GM11168 (cell line): Measurements from ENCODE around the gene TRAPPC3L.

ENCODE experiments used
- in situ Hi-C: fragments of 300-500 bp; cut with MboI; formaldehyde crosslinking; loops from one replicate; pipeline ENCODE4 v1.12.0; 2022; ENCODE audit warnings: low sequenced_read_pairs; ENCODE audit not compliant: unreplicated experiment

The TRAPPC3L gene

GRCh38 chr6:116472706-116473105 lies 72.8 kb downstream of the TRAPPC3L start:
- in situ Hi-C loops: no loop called here

- in situ Hi-C loops: no loop called here
These were observed 74.0 kb downstream of the TRAPPC3L start for GRCh38 chr6:116471531-116471930.

DNA sequence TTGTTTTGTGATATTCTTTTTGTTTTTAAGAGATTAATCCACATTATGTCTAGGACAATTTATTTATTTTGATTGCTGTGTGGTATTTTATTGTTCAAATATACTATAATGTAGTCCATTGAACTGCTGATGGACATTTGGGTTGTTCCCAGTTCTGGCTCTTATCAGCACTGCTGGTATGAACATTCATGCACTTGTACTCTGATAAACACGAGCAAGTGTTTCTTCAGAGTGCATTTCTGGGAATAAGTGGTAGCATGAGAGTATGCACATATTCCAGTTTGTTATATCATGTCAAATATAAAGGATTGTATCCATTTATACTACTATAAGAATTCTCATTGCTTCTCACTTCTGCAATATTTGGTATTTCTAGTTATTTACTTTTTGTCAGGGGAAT lies 77.2 kb downstream of the TRAPPC3L start:
- in situ Hi-C loops: no loop called here

GRCh38 chr6:116467514-116467913 lies 78.0 kb downstream of the TRAPPC3L start:
- in situ Hi-C loops: no loop called here

DNA sequence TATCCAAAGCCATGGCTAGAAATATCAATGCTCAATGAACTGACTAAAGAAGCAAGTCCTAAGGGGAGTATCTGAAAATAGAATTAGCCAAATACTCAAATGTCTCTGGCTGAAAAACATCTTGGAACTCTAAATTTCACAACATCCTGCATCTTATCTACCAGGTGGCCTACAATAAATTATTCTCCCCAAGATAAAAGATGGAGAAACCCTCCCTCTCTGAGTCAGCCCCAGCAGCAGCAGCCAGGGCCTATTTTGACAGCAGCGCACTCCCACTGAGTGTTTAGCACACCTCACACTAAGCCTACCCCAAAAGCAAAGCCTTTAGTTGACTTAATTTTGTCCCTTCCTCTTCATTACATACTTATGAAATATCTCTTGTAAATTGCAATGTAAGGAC lies 78.4 kb downstream of the TRAPPC3L start:
- in situ Hi-C loops: no loop called here

- in situ Hi-C loops: no loop called here
These were observed 80.2 kb downstream of the TRAPPC3L start for GRCh38 chr6:116465246-116465645.

DNA sequence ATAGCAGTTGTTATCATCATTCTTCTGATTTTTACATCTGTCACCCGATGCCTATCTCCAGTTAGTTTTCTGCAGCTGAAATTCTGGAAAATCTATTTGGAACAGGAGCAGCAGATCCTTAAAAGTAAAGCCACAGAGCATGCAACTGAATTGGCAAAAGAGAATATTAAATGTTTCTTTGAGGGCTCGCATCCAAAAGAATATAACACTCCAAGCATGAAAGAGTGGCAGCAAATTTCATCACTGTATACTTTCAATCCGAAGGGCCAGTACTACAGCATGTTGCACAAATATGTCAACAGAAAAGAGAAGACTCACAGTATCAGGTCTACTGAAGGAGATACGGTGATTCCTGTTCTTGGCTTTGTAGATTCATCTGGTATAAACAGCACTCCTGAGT lies 82.2 kb downstream of the TRAPPC3L start:
- in situ Hi-C loops: no loop called here

DNA sequence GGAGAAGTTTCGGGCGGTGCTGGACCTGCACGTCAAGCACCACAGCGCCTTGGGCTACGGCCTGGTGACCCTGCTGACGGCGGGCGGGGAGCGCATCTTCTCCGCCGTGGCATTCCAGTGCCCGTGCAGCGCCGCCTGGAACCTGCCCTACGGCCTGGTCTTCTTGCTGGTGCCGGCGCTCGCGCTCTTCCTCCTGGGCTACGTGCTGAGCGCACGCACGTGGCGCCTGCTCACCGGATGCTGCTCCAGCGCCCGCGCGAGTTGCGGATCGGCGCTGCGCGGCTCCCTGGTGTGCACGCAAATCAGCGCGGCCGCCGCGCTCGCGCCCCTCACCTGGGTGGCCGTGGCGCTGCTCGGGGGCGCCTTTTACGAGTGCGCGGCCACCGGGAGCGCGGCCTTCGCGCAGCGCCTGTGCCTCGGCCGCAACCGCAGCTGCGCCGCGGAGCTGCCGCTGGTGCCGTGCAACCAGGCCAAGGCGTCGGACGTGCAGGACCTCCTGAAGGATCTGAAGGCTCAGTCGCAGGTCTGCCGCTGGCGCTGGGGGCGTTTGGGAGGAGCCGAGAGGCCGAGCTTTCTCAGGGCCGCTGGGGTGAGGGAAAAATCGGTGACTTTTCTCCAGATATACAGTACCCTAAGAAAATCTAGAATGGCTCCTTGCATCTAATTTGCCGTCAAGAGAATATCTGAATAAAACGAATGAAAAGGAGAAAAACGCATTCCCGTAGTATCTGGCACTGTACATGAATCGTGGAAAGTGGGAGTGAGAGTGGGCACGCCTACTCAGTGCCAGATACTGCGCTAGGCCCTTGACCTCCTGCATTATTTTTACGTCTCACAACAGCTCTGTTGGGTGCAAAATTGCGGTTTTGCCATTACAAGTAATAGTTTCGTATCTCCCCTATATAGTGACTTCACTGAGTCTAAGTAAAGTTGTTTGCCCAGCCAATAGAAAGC lies 83.3 kb downstream of the TRAPPC3L start:
- in situ Hi-C loops: no loop called here

DNA sequence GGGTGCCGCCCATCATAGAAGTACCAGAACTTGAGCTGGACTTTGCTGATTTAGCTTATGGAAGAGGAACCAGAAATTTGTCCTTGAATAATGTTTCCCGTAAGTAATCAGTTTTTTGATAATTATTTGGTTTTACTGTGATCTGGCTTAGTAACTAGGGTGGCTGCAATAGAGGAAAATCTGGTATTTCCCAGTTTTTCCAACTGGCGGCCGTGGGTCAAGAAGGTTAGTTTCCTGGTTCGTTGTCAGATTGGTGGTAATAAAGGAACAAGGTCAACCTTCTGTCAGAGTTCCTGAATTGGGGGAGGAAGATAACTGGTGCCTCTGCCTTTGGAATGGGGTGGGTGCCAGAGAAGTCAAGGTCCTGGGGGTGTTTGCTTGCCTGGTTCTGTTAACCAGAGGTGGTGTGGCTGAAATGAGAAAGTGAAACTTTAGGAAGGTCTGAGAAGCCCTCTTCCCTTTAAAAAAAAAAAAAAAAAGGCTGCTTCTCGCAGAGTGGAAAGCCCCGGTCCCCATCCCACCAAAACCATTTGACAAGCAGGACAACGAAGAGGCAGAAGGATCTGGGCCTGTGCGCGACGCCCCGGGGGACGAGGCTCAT lies 84.1 kb downstream of the TRAPPC3L start, which contains the start of gene CALHM6:
CALHM6 (plus strand) TSS at position 45 of the 601 bp plus-strand sequence; CDS start at position 600, 555 bp downstream.
- in situ Hi-C loops: no loop called here

GRCh38 chr6:116459927-116460326 lies 85.6 kb downstream of the TRAPPC3L start:
- in situ Hi-C loops: no loop called here

- in situ Hi-C loops: no loop called here
These were observed 87.2 kb downstream of the TRAPPC3L start for GRCh38 chr6:116458264-116458663.

DNA sequence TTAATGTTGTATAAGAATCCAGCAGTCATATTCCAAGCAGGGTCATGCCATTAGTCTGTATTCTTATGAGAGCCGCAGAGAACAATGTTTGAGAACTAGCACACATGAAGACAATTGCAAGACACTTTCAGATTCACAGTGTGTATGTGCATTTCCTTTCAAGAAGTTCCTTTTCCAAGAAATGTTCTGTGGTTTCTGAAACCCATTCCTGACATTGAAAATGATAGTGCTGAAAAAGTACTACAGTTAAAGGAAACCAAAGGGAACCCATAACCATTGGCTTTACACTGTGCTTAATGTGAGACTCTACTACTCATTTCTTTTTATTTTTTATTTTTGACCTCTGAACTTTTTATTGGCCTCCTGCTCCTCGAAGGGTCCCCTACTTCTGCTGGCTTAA lies 88.6 kb downstream of the TRAPPC3L start:
- in situ Hi-C loops: no loop called here

- in situ Hi-C loops: no loop called here
These were observed 89.4 kb downstream of the TRAPPC3L start for GRCh38 chr6:116456106-116456505.

- in situ Hi-C loops: no loop called here
These were observed 93.0 kb downstream of the TRAPPC3L start for GRCh38 chr6:116452531-116452930.

DNA sequence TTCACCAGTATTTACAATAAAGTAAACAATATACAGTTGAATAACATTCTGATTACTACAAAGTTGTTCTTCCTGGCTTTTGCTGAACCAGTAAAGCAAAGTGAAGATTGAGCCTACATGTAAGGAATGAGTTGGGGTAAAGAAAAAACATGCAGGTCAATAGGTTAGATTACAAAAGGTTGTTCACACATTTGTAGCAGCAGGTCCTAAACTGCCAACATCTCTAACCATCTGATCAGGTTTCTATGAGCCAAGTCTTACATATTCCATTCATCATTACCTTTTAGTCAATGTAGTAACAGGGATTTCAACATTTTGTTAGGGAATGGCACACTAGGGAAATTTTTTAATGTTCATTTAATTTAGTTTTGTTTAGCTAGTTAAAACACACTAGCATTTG lies 93.6 kb downstream of the TRAPPC3L start:
- in situ Hi-C loops: no loop called here

DNA sequence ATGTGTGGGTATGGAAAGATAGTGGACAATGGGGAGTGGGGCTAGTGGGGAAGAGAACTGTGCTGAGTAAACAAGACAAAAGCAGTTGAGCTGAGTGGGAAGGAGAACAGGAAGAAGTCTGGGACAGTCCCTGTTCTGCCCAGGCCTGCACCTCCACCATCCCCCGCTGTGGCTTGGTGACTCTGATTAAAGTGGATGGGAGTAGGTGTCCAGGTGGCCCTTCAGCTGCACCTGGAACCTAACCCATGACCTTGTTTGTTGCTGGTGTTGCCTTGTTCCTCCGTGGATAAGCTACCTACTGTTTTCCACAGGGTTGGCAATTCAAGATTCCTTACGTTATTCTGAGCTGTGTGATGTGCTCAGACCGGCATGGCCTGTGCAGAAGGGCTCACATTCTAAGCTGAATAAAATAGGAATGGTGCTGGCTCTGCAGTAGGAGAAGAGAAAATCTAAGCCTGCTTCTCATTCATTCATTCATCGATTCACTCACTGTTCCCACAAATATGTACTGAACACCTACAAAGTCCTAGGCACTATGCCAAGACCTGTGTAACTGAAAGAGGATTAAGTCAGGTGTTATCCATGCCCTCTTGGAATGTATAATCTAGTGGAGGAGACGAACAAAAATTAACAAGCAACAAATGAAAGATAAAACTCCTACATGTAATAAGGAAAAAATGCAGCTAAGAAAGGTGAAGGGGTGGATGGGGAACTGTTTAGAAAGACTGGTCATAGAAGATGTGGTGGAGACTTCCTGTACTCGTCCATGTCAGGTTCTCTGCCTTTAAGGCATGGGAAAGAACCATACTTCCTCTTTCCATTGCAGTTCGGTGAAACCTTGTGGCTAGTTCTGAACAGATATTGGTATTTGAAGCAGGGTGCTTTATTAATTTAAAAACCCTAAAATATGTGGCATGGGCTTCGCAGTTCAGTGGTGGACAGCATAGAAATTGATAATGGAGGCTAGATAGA lies 94.4 kb downstream of the TRAPPC3L start:
- in situ Hi-C loops: no loop called here

DNA sequence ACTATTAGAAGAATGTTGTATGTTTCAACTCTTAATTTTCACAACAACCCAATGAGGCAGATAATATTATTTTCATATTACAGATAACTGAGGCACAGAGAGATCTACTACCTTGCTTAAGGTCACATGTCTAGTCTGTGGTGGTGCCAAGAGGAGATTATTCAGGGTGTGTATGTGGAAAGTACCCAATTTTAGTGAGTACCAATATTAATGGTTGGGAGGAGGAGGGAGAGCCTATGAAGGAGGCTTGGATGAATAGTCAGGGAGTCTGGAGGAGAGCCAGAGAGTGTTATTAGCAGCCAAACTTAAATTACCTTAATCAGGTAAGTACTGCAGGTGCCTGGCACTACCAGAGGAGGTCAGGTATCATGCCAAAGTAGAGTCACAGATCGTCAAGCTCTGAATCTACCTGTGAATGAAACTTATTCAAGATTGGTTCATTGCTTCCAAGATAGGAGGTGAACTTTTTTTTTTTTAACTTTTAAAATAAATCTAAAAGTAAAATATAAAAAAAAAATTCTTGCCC lies 95.2 kb downstream of the TRAPPC3L start:
- in situ Hi-C loops: no loop called here

- in situ Hi-C loops: no loop called here
These were observed 95.9 kb downstream of the TRAPPC3L start for GRCh38 chr6:116449565-116449964.

DNA sequence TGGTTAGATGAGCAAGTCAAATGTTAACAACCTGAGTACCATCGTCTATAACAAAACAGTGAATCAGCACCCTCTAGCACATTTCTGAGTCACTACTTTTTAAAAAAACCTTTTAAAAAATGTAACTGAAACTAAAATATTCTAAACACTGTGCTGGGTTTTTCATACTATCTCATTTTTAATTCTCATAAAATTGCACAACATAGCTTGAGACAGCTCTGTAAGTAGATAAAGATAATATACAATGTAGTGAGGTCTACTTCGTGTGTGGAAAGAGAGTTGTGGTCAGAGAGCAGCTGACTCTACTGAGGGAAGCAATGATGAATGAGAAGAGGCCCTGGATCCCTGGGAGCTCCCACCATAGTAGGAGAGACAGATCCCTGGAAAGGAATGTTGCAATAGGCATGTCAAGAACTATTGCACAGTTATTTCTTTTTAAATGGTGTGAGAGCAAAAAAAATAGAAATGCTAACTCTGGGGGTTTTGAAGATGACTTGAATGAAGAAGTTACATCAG lies 97.9 kb downstream of the TRAPPC3L start:
- in situ Hi-C loops: no loop called here

DNA sequence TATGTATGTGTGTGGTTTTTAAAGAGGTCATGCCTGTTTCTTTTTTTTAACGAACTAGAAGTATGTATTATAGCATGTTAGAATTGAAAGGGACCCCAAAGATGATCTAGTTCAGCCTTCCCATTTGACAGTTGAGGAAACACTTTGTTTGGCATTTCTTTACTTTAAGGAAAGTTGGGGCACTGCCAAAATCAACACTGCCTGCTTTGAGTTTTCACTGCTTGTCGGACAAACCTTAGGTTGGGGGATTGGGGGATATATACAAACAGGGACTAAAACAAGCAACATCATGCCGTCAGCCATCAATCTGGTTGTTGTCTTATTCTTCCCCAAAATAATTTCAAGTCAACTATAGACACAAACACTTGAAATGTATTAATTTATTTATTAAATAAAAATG lies 98.4 kb downstream of the TRAPPC3L start:
- in situ Hi-C loops: no loop called here
